ENCODE measurements around the gene KCMF1.

The KCMF1 gene

GRCh38 chr2:85062565-85062964 lies 91.6 kb downstream of the KCMF1 start:
- Histone ChIP-seq H3K4me3 (ENCODE audit: insufficient read depth in 1 of 2, low read depth in 1 of 2, low read length in 2 of 2) (no peak overlapping the region), H3K4me1 (ENCODE audit: control insufficient read depth, insufficient read depth, low read depth, low read length) (peaks cover 12% of the 10 kb centered on the region), H3K4ac (ENCODE audit: low read depth in 1 of 2, low read length in 2 of 2) (no peak overlapping the region), H3K9me3 (ENCODE audit: control insufficient read depth, low read length) (no peaks in the 10 kb centered on the region), H3K18ac (ENCODE audit: low read depth in 1 of 2, low read length in 2 of 2) (no peak overlapping the region), H3K36me3 (ENCODE audit: control insufficient read depth in 1 of 2, insufficient read depth in 2 of 2, low read depth in 1 of 2, low read length in 2 of 2) (no peaks in the 10 kb centered on the region), H2BK15ac (ENCODE audit: low read depth, poor library complexity, severe bottlenecking) (no peak overlapping the region), H2AK5ac (ENCODE audit: low read length, severe bottlenecking) (no peak overlapping the region), H2BK12ac (ENCODE audit: low read length in 2 of 2) (no peak overlapping the region), H3K79me1 (replicated peaks; ENCODE audit: low read length, poor library complexity, severe bottlenecking) (no peaks in the 10 kb centered on the region), H3K23ac (ENCODE audit: low read length in 2 of 2) (no peak overlapping the region), H3K4me2 (ENCODE audit: low read length, poor library complexity, severe bottlenecking) (no peak overlapping the region), H3K27ac (ENCODE audit: low read length, poor library complexity, severe bottlenecking) (no peak overlapping the region), H2BK5ac (ENCODE audit: low read depth, low read length, poor library complexity, severe bottlenecking) (no peak overlapping the region), H2BK120ac (ENCODE audit: low read depth, low read length) (no peak overlapping the region), H3K27me3 (ENCODE audit: control insufficient read depth in 1 of 2, insufficient read depth in 1 of 2, low read length in 2 of 2) (peaks cover 0 to 11% of the 10 kb centered on the region in 2 experiments), H3K9ac (ENCODE audit: low read length) (no peak overlapping the region), H4K8ac (ENCODE audit: low read length) (no peak overlapping the region), H3K14ac (ENCODE audit: low read length in 2 of 2) (no peak overlapping the region), H4K91ac (ENCODE audit: low read length) (no peak overlapping the region), H2AFZ (ENCODE audit: low read depth, low read length) (no peak overlapping the region)
- DNase-seq: no peak
- WGBS: 70% methylated on average over 1 of the region's 6 CpGs

GRCh38 chr2:85063981-85064599 lies 93.1 kb downstream of the KCMF1 start:
- WGBS: 99% methylated on average over 4 of the region's 5 CpGs
- Histone ChIP-seq H3K79me1 (replicated peaks; ENCODE audit: low read length, poor library complexity, severe bottlenecking) (no peaks in the 10 kb centered on the region), H3K23ac (ENCODE audit: low read length in 2 of 2) (no peak overlapping the region), H3K36me3 (ENCODE audit: control insufficient read depth in 1 of 2, insufficient read depth in 2 of 2, low read depth in 1 of 2, low read length in 2 of 2) (no peaks in the 10 kb centered on the region), H2BK120ac (ENCODE audit: low read depth, low read length) (no peak overlapping the region), H3K27ac (ENCODE audit: low read length, poor library complexity, severe bottlenecking) (no peak overlapping the region), H3K4ac (ENCODE audit: low read depth in 1 of 2, low read length in 2 of 2) (no peak overlapping the region), H3K9ac (ENCODE audit: low read length) (no peak overlapping the region), H2BK15ac (ENCODE audit: low read depth, poor library complexity, severe bottlenecking) (no peak overlapping the region), H3K14ac (ENCODE audit: low read length in 2 of 2) (no peak overlapping the region), H2BK5ac (ENCODE audit: low read depth, low read length, poor library complexity, severe bottlenecking) (no peak overlapping the region), H3K9me3 (ENCODE audit: control insufficient read depth, low read length) (no peaks in the 10 kb centered on the region), H2BK12ac (ENCODE audit: low read length in 2 of 2) (no peak overlapping the region), H2AK5ac (ENCODE audit: low read length, severe bottlenecking) (no peak overlapping the region), H4K8ac (ENCODE audit: low read length) (no peak overlapping the region), H3K18ac (ENCODE audit: low read depth in 1 of 2, low read length in 2 of 2) (no peak overlapping the region), H3K4me1 (ENCODE audit: control insufficient read depth, insufficient read depth, low read depth, low read length) (peaks cover 12% of the 10 kb centered on the region), H3K27me3 (ENCODE audit: control insufficient read depth in 1 of 2, insufficient read depth in 1 of 2, low read length in 2 of 2) (peaks cover 0 to 11% of the 10 kb centered on the region in 2 experiments), H4K91ac (ENCODE audit: low read length) (no peak overlapping the region), H3K4me3 (ENCODE audit: insufficient read depth in 1 of 2, low read depth in 1 of 2, low read length in 2 of 2) (no peak overlapping the region), H3K4me2 (ENCODE audit: low read length, poor library complexity, severe bottlenecking) (no peak overlapping the region), H2AFZ (ENCODE audit: low read depth, low read length) (no peak overlapping the region)
- DNase-seq: no peak

GRCh38 chr2:85064927-85065577 lies 94.1 kb downstream of the KCMF1 start:
- Histone ChIP-seq H3K14ac (ENCODE audit: low read length in 2 of 2) (no peak overlapping the region), H3K4ac (ENCODE audit: low read depth in 1 of 2, low read length in 2 of 2) (no peak overlapping the region), H2AK5ac (ENCODE audit: low read length, severe bottlenecking) (no peak overlapping the region), H3K9ac (ENCODE audit: low read length) (no peak overlapping the region), H3K18ac (ENCODE audit: low read depth in 1 of 2, low read length in 2 of 2) (no peak overlapping the region), H2BK120ac (ENCODE audit: low read depth, low read length) (no peak overlapping the region), H3K9me3 (ENCODE audit: control insufficient read depth, low read length) (no peaks in the 10 kb centered on the region), H2BK15ac (ENCODE audit: low read depth, poor library complexity, severe bottlenecking) (no peak overlapping the region), H3K27ac (ENCODE audit: low read length, poor library complexity, severe bottlenecking) (no peak overlapping the region), H2AFZ (ENCODE audit: low read depth, low read length) (no peak overlapping the region), H2BK12ac (ENCODE audit: low read length in 2 of 2) (no peak overlapping the region), H3K36me3 (ENCODE audit: control insufficient read depth in 1 of 2, insufficient read depth in 2 of 2, low read depth in 1 of 2, low read length in 2 of 2) (no peaks in the 10 kb centered on the region), H3K4me1 (ENCODE audit: control insufficient read depth, insufficient read depth, low read depth, low read length) (peaks cover 12% of the 10 kb centered on the region), H3K27me3 (ENCODE audit: control insufficient read depth in 1 of 2, insufficient read depth in 1 of 2, low read length in 2 of 2) (peaks cover 0 to 11% of the 10 kb centered on the region in 2 experiments), H4K8ac (ENCODE audit: low read length) (no peak overlapping the region), H3K79me1 (replicated peaks; ENCODE audit: low read length, poor library complexity, severe bottlenecking) (no peaks in the 10 kb centered on the region), H2BK5ac (ENCODE audit: low read depth, low read length, poor library complexity, severe bottlenecking) (no peak overlapping the region), H3K4me3 (ENCODE audit: insufficient read depth in 1 of 2, low read depth in 1 of 2, low read length in 2 of 2) (no peak overlapping the region), H3K4me2 (ENCODE audit: low read length, poor library complexity, severe bottlenecking) (no peak overlapping the region), H4K91ac (ENCODE audit: low read length) (no peak overlapping the region), H3K23ac (ENCODE audit: low read length in 2 of 2) (no peak overlapping the region)
- DNase-seq: no peak
- 62% methylated on average over 13 of the region's 14 CpGs for WGBS

GRCh38 chr2:85066006-85066740 lies 95.2 kb downstream of the KCMF1 start:
- H3K79me1 ChIP-seq (replicated peaks; ENCODE audit: low read length, poor library complexity, severe bottlenecking): no peaks in the 10 kb centered on the region
- H3K4me2 ChIP-seq (ENCODE audit: low read length, poor library complexity, severe bottlenecking): no peak overlapping the region
- H2AFZ ChIP-seq (ENCODE audit: low read depth, low read length): no peak overlapping the region
- H3K4ac ChIP-seq (ENCODE audit: low read depth in 1 of 2, low read length in 2 of 2): no peak overlapping the region
- H3K14ac ChIP-seq (ENCODE audit: low read length in 2 of 2): no peak overlapping the region
- no peak overlapping the region for H4K91ac ChIP-seq (ENCODE audit: low read length)
- no peak overlapping the region for H2BK15ac ChIP-seq (ENCODE audit: low read depth, poor library complexity, severe bottlenecking)
- H3K4me3 ChIP-seq (ENCODE audit: insufficient read depth in 1 of 2, low read depth in 1 of 2, low read length in 2 of 2): peak overlapping the region in 1 of 2 experiments; percentile 38
- H2BK12ac ChIP-seq (ENCODE audit: low read length in 2 of 2): no peak overlapping the region
- no peak overlapping the region for H4K8ac ChIP-seq (ENCODE audit: low read length)
- no peak overlapping the region for H3K23ac ChIP-seq (ENCODE audit: low read length in 2 of 2)
- no peak overlapping the region for H3K27ac ChIP-seq (ENCODE audit: low read length, poor library complexity, severe bottlenecking)
- H2BK5ac ChIP-seq (ENCODE audit: low read depth, low read length, poor library complexity, severe bottlenecking): no peak overlapping the region
- no peaks in the 10 kb centered on the region for H3K9me3 ChIP-seq (ENCODE audit: control insufficient read depth, low read length)
- no peak overlapping the region for H3K18ac ChIP-seq (ENCODE audit: low read depth in 1 of 2, low read length in 2 of 2)
- H3K4me1 ChIP-seq (ENCODE audit: control insufficient read depth, insufficient read depth, low read depth, low read length): peaks cover 12% of the 10 kb centered on the region
- no peak overlapping the region for H2AK5ac ChIP-seq (ENCODE audit: low read length, severe bottlenecking)
- H3K9ac ChIP-seq (ENCODE audit: low read length): peak overlapping the region; percentile 63
- no peaks in the 10 kb centered on the region for H3K36me3 ChIP-seq (ENCODE audit: control insufficient read depth in 1 of 2, insufficient read depth in 2 of 2, low read depth in 1 of 2, low read length in 2 of 2)
- H2BK120ac ChIP-seq (ENCODE audit: low read depth, low read length): no peak overlapping the region
- H3K27me3 ChIP-seq (ENCODE audit: control insufficient read depth in 1 of 2, insufficient read depth in 1 of 2, low read length in 2 of 2): peaks cover 0 to 11% of the 10 kb centered on the region in 2 experiments
- DNase-seq: no peak
- WGBS: 76% methylated on average over 11 of the region's 11 CpGs

All from mesenchymal stem cell (in vitro differentiated cells and primary cell).